ENCODE measurements around the gene ZNF319.

DNA sequence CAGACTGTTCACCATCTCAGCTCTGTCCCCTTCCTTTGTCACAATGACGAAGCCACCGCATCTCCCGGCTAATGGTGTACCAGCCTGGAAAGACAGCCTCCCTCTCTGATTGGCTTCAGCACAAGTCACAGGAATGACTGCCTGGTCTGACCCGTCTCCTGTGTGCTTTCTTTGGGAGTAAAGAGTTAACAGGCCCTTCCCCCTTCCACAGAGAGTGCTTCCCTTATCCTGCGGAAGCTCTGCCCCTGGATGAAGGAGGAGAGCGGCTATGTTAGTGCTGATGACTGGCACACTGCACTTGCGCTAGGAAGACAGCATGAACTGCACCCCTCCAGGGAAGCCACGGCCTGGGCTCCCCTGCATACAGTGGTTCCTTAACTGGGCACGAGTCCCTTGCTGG lies 12.0 kb upstream of the ZNF319 start:
- TF ChIP-seq EP300 (IDR thresholded peaks at IDR 0.05; ENCODE audit: borderline replicate concordance in 1 of 2, low read depth in 2 of 2, low read length in 2 of 2) (no peak), TEAD4 (IDR thresholded peaks at IDR 0.05; ENCODE audit: low read depth, low read length) (no peak)
